ENCODE measurements around the gene OR14K1. TPM values are rescaled to one million over a fixed set of nuclear protein-coding genes. Genes with fewer than 3 reads are reported as not detected.
"Not testable (repeated sequence)": the region's sequence is repeated elsewhere in the genome, so short reads cannot be mapped to it uniquely, and the experiment has no call there.

OR14K1 gene
- total RNA-seq, 1 donor from 2014 or later = 0.52 TPM

GRCh38 chr1:247747616-247748015 is 9.2 kb downstream of the OR14K1 start:
- no peaks in the 10 kb centered on the region for H3K4me1 ChIP-seq (ENCODE audit: control insufficient read depth in 3 of 3, insufficient read depth in 3 of 3, low read length in 3 of 3)
- H3K9me3 ChIP-seq (ENCODE audit: control insufficient read depth in 3 of 3, low read length in 3 of 3) = peaks cover 0 to 5% (median 4%) of the 10 kb centered on the region in 3 donors
- no peak overlapping the region for H3K4me3 ChIP-seq (ENCODE audit: low read length in 3 of 3)
- no peak overlapping the region for H3K27ac ChIP-seq (ENCODE audit: low read depth, low read length)
- no peaks in the 10 kb centered on the region for H3K36me3 ChIP-seq (ENCODE audit: control insufficient read depth in 3 of 3, insufficient read depth in 3 of 3, low read length in 3 of 3)
- no peaks in the 10 kb centered on the region for H3K27me3 ChIP-seq (ENCODE audit: control insufficient read depth in 3 of 3, insufficient read depth in 3 of 3, low read length in 3 of 3)
- H3K9ac ChIP-seq (ENCODE audit: low read depth in 1 of 3, low read length in 3 of 3) = no peak overlapping the region

DNA sequence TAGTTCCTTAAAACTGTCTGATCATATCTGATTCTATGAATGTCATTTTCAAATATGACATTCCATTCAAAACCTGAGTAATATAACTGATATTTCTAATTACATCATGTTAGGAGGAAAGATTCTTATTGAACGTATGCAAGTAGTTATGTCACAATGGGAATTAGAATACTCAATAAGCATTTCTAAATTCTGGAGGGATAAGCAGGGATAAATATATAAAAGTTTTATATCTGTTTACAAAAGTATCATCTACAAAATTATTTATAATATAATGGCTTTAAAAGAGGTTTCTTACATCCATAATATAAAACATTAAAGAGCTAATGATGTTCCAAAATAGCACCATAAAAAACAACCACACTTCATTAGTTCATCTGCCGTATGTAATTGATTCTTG is 9.6 kb downstream of the OR14K1 start, which contains the start of gene OR14A2:
TSS of gene OR14A2 (minus strand) at position 101 of the 400 bp plus-strand sequence.
- Histone ChIP-seq H3K27me3 (ENCODE audit: control insufficient read depth in 3 of 3, insufficient read depth in 3 of 3, low read length in 3 of 3) (no peaks in the 10 kb centered on the region), H3K27ac (ENCODE audit: low read depth, low read length) (no peak within 1 kb of the TSS), H3K36me3 (ENCODE audit: control insufficient read depth in 3 of 3, insufficient read depth in 3 of 3, low read length in 3 of 3) (no peaks in the 10 kb centered on the region), H3K9ac (ENCODE audit: low read depth in 1 of 3, low read length in 3 of 3) (no peak within 1 kb of the TSS), H3K9me3 (ENCODE audit: control insufficient read depth in 3 of 3, low read length in 3 of 3) (peaks cover 0 to 5% (median 4%) of the 10 kb centered on the region in 3 donors), H3K4me3 (ENCODE audit: low read length in 3 of 3) (no peak within 1 kb of the TSS), H3K4me1 (ENCODE audit: control insufficient read depth in 3 of 3, insufficient read depth in 3 of 3, low read length in 3 of 3) (no peaks in the 10 kb centered on the region)

- Histone ChIP-seq H3K9ac (ENCODE audit: low read depth in 1 of 3, low read length in 3 of 3) (no peak overlapping the region), H3K27ac (ENCODE audit: low read depth, low read length) (no peak overlapping the region), H3K27me3 (ENCODE audit: control insufficient read depth in 3 of 3, insufficient read depth in 3 of 3, low read length in 3 of 3) (no peaks in the 10 kb centered on the region), H3K36me3 (ENCODE audit: control insufficient read depth in 3 of 3, insufficient read depth in 3 of 3, low read length in 3 of 3) (no peaks in the 10 kb centered on the region), H3K9me3 (ENCODE audit: control insufficient read depth in 3 of 3, low read length in 3 of 3) (peaks cover 0 to 5% (median 4%) of the 10 kb centered on the region in 3 donors), H3K4me1 (ENCODE audit: control insufficient read depth in 3 of 3, insufficient read depth in 3 of 3, low read length in 3 of 3) (no peaks in the 10 kb centered on the region), H3K4me3 (ENCODE audit: low read length in 3 of 3) (no peak overlapping the region)
Measured at GRCh38 chr1:247749870-247750269, 11.5 kb downstream of the OR14K1 start.

GRCh38 chr1:247754311-247754710 is 15.9 kb downstream of the OR14K1 start:
- not testable (repeated sequence) for H3K9me3 ChIP-seq (ENCODE audit: control insufficient read depth in 3 of 3, low read length in 3 of 3); H3K4me3 ChIP-seq (ENCODE audit: low read length in 3 of 3); H3K27me3 ChIP-seq (ENCODE audit: control insufficient read depth in 3 of 3, insufficient read depth in 3 of 3, low read length in 3 of 3); H3K27ac ChIP-seq (ENCODE audit: low read depth, low read length); H3K36me3 ChIP-seq (ENCODE audit: control insufficient read depth in 3 of 3, insufficient read depth in 3 of 3, low read length in 3 of 3); H3K9ac ChIP-seq (ENCODE audit: low read depth in 1 of 3, low read length in 3 of 3); H3K4me1 ChIP-seq (ENCODE audit: control insufficient read depth in 3 of 3, insufficient read depth in 3 of 3, low read length in 3 of 3)

GRCh38 chr1:247760456-247760855 is 22.0 kb downstream of the OR14K1 start, which contains the start of gene OR1C1:
Gene OR1C1, minus strand, starts transcription at chr1:247760556. Its CDS starts 2,150 bp downstream, at chr1:247758406.
- Histone ChIP-seq H3K36me3 (ENCODE audit: control insufficient read depth in 3 of 3, insufficient read depth in 3 of 3, low read length in 3 of 3) (no peaks in the 10 kb centered on the region), H3K27me3 (ENCODE audit: control insufficient read depth in 3 of 3, insufficient read depth in 3 of 3, low read length in 3 of 3) (no peaks in the 10 kb centered on the region), H3K9me3 (ENCODE audit: control insufficient read depth in 3 of 3, low read length in 3 of 3) (peaks cover 0 to 3% (median 0%) of the 10 kb centered on the region in 3 donors), H3K4me3 (ENCODE audit: low read length in 3 of 3) (no peak within 1 kb of the TSS), H3K4me1 (ENCODE audit: control insufficient read depth in 3 of 3, insufficient read depth in 3 of 3, low read length in 3 of 3) (no peaks in the 10 kb centered on the region), H3K27ac (ENCODE audit: low read depth, low read length) (no peak within 1 kb of the TSS), H3K9ac (ENCODE audit: low read depth in 1 of 3, low read length in 3 of 3) (no peak within 1 kb of the TSS)

- no peaks in the 10 kb centered on the region for H3K27me3 ChIP-seq (ENCODE audit: control insufficient read depth in 3 of 3, insufficient read depth in 3 of 3, low read length in 3 of 3)
Measured at GRCh38 chr1:247769603-247770002, 31.2 kb downstream of the OR14K1 start.

More at GRCh38 chr1:247769603-247770002, 31.2 kb downstream of the OR14K1 start:
- Histone ChIP-seq H3K36me3 (ENCODE audit: control insufficient read depth in 3 of 3, insufficient read depth in 3 of 3, low read length in 3 of 3) (no peaks in the 10 kb centered on the region), H3K4me1 (ENCODE audit: control insufficient read depth in 3 of 3, insufficient read depth in 3 of 3, low read length in 3 of 3) (no peaks in the 10 kb centered on the region), H3K9ac (ENCODE audit: low read depth in 1 of 3, low read length in 3 of 3) (no peak overlapping the region), H3K9me3 (ENCODE audit: control insufficient read depth in 3 of 3, low read length in 3 of 3) (no peaks in the 10 kb centered on the region), H3K27ac (ENCODE audit: low read depth, low read length) (no peak overlapping the region), H3K4me3 (ENCODE audit: low read length in 3 of 3) (no peak overlapping the region)

Other genes starting within 250 kb of the OR14K1 start
- 0.52 TPM for gene OR2C3, start 202.2 kb upstream of the OR14K1 start, total RNA-seq
- gene GCSAML, start 189.5 kb upstream of the OR14K1 start, total RNA-seq = 0.52 TPM
- not detected for gene OR2G2, start 150.3 kb upstream of the OR14K1 start, total RNA-seq
- gene OR2G3, start 133.0 kb upstream of the OR14K1 start, total RNA-seq = not detected
- not detected for gene OR13G1, start 58.9 kb upstream of the OR14K1 start, total RNA-seq
- not detected for gene OR6F1, start 22.0 kb upstream of the OR14K1 start, total RNA-seq
- gene OR14A2, start 9.5 kb downstream of the OR14K1 start, total RNA-seq = not detected
- gene OR1C1, start 21.9 kb downstream of the OR14K1 start, total RNA-seq = not detected
- not detected for gene OR14A16, start 85.5 kb downstream of the OR14K1 start, total RNA-seq
- gene OR11L1, start 103.3 kb downstream of the OR14K1 start, total RNA-seq = not detected
- 5.2 TPM for gene TRIM58, start 118.6 kb downstream of the OR14K1 start, total RNA-seq
- 2.1 TPM for gene OR2W3, start 157.0 kb downstream of the OR14K1 start, total RNA-seq
- gene OR2T8, start 181.6 kb downstream of the OR14K1 start, total RNA-seq = not detected
- gene OR2AJ1, start 186.3 kb downstream of the OR14K1 start, total RNA-seq = not detected
- not detected for gene OR2L8, start 210.2 kb downstream of the OR14K1 start, total RNA-seq
- not detected for gene OR2AK2, start 226.6 kb downstream of the OR14K1 start, total RNA-seq